Panc1 (cell line): ENCODE results near the gene LGALS3.

Experiments
- POLR2AphosphoS5 ChIP-seq: IDR thresholded peaks from 2 replicates; pipeline ENCODE4 v1.6.1; 2012; ENCODE audit warnings: mild to moderate bottlenecking, low read depth, low read length, moderate library complexity
- SIN3A ChIP-seq: IDR thresholded peaks from 2 replicates; pipeline ENCODE4 v1.6.1; 2012; ENCODE audit warnings: low read depth, mild to moderate bottlenecking, low read length, moderate library complexity, borderline replicate concordance; ENCODE audit not compliant: insufficient read depth
- TCF7L2 ChIP-seq: IDR thresholded peaks from 2 replicates; pipeline ENCODE4 v1.6.1; 2011; ENCODE audit warnings: mild to moderate bottlenecking, low read depth, low read length, inconsistent platforms
- TF ChIP-seq, protein P1 (sequence below): fragments of 450-650 bp; IDR thresholded peaks from 2 replicates; pipeline ENCODE4 v1.5.1; 2017; ENCODE audit warnings: mild to moderate bottlenecking
- TF ChIP-seq, protein P2 (sequence below), 2 experiments: IDR thresholded peaks; 2 replicates each; pipeline ENCODE4 v1.6.1; 2011 to 2012; ENCODE audit warnings: low read depth in 2 of 2, control low read depth in 1 of 2, low read length in 1 of 2, mild to moderate bottlenecking in 1 of 2, moderate library complexity in 1 of 2; ENCODE audit not compliant: insufficient read depth in 1 of 2

DNA sequence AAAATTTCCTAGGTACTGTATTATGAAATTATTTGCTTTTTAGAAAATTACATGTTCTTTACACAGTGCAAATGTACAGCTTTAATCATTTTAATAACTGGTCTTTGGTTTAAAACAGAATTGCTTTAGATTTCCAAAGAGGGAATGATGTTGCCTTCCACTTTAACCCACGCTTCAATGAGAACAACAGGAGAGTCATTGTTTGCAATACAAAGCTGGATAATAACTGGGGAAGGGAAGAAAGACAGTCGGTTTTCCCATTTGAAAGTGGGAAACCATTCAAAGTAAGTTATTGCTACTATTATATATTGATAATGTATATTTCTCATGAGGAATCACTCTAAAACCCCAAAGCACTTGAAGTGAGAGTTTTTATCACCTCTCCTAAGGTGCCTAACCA, 13.4 kb downstream of the LGALS3 start:
- TF ChIP-seq, protein P1, sequence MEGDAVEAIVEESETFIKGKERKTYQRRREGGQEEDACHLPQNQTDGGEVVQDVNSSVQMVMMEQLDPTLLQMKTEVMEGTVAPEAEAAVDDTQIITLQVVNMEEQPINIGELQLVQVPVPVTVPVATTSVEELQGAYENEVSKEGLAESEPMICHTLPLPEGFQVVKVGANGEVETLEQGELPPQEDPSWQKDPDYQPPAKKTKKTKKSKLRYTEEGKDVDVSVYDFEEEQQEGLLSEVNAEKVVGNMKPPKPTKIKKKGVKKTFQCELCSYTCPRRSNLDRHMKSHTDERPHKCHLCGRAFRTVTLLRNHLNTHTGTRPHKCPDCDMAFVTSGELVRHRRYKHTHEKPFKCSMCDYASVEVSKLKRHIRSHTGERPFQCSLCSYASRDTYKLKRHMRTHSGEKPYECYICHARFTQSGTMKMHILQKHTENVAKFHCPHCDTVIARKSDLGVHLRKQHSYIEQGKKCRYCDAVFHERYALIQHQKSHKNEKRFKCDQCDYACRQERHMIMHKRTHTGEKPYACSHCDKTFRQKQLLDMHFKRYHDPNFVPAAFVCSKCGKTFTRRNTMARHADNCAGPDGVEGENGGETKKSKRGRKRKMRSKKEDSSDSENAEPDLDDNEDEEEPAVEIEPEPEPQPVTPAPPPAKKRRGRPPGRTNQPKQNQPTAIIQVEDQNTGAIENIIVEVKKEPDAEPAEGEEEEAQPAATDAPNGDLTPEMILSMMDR: no peak
- TF ChIP-seq POLR2AphosphoS5: no peak
- no peak for TF ChIP-seq TCF7L2
- TF ChIP-seq, protein P2, sequence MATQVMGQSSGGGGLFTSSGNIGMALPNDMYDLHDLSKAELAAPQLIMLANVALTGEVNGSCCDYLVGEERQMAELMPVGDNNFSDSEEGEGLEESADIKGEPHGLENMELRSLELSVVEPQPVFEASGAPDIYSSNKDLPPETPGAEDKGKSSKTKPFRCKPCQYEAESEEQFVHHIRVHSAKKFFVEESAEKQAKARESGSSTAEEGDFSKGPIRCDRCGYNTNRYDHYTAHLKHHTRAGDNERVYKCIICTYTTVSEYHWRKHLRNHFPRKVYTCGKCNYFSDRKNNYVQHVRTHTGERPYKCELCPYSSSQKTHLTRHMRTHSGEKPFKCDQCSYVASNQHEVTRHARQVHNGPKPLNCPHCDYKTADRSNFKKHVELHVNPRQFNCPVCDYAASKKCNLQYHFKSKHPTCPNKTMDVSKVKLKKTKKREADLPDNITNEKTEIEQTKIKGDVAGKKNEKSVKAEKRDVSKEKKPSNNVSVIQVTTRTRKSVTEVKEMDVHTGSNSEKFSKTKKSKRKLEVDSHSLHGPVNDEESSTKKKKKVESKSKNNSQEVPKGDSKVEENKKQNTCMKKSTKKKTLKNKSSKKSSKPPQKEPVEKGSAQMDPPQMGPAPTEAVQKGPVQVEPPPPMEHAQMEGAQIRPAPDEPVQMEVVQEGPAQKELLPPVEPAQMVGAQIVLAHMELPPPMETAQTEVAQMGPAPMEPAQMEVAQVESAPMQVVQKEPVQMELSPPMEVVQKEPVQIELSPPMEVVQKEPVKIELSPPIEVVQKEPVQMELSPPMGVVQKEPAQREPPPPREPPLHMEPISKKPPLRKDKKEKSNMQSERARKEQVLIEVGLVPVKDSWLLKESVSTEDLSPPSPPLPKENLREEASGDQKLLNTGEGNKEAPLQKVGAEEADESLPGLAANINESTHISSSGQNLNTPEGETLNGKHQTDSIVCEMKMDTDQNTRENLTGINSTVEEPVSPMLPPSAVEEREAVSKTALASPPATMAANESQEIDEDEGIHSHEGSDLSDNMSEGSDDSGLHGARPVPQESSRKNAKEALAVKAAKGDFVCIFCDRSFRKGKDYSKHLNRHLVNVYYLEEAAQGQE (IDR thresholded peaks at IDR 0.05; ENCODE audit: insufficient read depth in 1 of 2, low read depth in 2 of 2, low read length in 1 of 2): no peak
- TF ChIP-seq SIN3A: no peak
